GM12801 (cell line): ENCODE measurements around the gene DMRT1.

Experiments
- TF ChIP-seq, protein P1 (sequence below): IDR thresholded peaks from one replicate; pipeline ENCODE4 v1.5.1; 2011; ENCODE audit warnings: control low read depth; ENCODE audit not compliant: insufficient read length; ENCODE audit errors: extremely low read depth

The DMRT1 gene

DNA sequence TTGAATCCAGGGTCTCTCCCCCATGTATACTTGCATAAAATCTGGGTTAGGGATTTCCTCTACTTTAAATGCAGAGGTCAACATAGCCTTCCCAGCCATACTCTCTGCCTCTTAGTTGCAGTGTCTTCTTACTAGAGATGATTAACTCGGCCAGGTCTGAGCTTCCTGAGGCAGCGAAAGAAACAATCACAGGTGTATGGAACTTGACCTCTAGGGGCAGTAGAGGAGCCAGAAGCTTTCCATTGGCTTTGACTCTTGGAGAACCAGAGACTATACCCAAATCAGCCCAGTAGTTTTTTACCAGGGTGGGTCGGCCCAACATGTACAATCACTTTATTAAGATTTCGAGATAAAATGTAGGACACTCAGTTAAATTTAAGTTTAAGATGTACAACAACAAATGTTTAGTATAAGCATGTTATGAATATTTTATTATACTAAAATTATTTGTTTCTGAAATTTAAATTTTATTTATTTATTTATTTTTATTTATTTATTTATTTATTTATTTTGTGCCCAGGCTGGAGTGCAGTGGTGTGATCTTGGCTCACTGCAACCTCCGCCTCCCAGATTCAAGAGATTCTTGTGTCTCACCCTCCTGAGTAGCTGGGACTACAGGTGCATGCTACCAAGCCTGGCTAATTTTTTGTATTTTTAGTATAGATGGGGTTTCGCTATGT, 87.0 kb downstream of the DMRT1 start:
- TF ChIP-seq, protein P1, sequence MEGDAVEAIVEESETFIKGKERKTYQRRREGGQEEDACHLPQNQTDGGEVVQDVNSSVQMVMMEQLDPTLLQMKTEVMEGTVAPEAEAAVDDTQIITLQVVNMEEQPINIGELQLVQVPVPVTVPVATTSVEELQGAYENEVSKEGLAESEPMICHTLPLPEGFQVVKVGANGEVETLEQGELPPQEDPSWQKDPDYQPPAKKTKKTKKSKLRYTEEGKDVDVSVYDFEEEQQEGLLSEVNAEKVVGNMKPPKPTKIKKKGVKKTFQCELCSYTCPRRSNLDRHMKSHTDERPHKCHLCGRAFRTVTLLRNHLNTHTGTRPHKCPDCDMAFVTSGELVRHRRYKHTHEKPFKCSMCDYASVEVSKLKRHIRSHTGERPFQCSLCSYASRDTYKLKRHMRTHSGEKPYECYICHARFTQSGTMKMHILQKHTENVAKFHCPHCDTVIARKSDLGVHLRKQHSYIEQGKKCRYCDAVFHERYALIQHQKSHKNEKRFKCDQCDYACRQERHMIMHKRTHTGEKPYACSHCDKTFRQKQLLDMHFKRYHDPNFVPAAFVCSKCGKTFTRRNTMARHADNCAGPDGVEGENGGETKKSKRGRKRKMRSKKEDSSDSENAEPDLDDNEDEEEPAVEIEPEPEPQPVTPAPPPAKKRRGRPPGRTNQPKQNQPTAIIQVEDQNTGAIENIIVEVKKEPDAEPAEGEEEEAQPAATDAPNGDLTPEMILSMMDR = no peak

DNA sequence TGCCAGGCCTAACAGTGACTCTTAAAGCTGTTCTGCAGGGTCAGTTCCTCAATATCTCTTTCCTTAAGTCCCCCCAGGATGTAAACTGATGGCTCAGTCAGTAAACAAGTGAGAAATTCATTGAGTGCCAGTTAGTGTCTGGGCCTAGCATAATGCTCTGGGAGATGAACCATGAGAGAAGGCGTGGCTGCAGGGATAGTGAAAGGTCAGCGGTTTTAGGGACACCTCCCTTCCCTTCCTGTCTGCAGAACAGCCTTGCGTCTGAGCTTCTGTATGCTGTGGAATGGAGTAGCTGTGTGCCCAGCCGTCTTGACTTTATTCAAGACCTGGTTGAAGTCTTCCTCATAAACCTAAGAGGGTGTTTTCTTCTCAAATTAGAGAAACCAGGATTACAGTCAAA, 88.2 kb downstream of the DMRT1 start:
- TF ChIP-seq, protein P1 = no peak

DNA sequence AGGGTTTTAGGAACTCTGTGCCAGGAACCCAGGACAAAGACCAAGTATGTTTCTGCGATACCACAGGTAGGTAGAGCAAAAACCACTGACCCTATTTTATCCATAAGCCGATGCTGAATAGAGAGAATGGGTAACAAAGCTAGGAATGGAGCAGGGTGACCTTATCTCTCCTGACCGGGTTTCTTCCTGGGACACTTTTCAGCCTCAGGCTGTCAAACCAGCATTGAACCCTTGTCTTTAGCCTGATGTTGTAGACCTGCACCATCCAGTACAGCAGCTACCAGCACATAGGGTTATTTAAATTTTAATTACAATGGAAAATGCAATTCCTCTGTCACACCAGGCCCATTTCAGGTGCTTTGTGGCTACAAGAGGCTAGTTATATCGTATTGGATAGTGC, 91.9 kb downstream of the DMRT1 start:
- TF ChIP-seq, protein P1 = no peak

DNA sequence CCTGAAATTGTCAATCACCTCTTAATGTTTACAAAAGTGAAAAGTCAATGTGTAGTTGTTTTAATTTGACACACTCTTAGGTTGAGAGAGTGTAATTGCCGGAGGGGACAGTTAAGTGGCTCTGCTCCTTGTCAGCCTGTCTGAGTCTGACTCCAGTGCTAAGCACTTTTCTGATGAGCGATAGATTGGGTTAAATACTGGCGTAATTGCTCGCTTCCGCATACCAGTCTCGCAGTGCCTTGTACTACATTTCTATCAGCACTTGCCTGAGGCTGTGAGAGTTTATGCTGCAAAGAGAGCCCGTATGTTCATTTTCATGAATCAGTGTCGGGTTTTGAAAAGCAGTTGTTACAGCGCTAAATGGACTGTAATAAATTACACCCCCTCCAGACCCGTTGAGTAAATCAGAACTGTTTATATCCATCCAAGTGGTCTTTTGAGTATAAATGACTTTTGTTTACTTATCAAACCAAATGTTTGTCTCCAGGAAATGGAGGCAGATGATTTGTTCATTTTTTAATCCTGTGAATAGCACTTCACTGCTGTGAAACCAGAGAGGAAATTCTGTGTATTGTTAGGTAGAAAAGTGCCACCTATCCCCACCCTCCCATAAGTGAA, 94.0 kb downstream of the DMRT1 start:
- TF ChIP-seq, protein P1 = no peak

DNA sequence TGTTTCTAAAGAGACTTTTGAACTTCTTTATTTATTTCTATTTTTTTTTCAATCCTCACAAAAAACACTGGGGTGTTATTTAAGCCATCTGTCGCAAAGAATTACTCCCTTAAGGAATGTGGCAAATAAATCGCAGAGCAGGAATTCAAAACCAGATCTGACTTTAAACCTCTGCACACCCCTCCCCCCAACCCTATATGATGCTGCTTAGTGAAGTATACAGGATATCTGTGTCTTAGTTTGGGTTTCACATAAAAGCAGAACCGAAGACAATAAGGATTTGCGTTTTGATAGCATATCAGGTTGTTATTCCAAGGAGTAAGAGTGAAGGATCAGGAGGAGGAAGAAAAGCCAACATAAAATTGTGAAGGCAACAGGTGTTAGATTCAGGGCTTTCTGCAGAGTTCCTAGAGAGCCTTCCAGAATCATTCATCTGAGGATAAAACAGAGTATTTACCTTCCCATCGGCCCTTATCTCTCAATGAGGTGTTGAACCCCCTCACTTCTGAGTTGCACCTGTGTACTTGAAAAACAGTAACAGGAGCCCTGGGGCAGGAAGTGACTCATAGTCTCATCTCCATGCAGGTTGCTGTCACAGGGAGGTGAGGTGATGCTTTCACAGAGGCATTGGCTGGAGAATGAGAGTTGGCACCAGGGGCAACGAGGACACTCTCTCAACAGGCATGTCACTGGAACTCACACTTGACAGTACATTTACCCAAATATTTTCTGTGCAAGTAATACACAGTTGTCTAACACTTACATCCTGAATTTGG, 101.5 kb downstream of the DMRT1 start:
- TF ChIP-seq, protein P1 = no peak

DNA sequence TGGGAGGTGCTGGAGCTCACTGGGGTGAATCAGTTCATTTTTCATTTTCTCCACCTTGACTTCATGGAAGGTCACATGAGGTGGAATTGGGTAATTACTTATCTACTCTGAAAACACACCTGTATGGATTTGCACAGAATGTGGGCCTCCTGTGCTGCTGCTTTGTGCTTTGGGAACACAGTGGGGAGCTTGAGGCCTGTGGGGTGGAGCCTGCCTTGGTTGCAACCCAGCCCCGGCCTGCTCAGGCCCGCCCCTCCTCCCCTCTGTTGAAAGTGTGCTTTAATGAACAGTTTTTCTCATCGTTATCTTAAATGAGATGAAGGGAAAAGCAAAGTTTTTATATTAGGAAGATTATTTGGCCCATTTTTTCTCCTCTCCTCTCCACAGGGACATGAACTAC, 106.5 kb downstream of the DMRT1 start:
- TF ChIP-seq, protein P1 = no peak

DNA sequence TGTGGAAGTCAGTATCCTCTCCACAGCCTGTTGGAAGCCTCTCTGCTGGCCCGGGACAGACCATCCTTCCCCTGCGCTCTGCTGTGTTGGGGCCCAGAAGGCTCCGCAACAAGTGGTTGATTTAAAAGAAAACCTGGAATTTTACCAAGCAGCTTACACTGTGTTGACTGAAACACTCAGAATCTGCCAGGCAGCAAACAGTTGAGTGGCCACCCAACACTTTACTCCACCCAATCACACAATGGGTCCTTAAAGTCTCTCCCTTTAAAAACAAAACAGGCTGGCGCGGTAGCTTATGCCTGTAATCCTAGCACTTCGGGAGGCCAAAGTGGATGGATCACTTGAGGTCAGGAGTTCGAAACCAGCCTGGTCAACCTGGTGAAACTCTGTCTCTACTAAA, 107.0 kb downstream of the DMRT1 start:
- TF ChIP-seq, protein P1 = no peak
